ENCODE measurements around the gene TYMS. TPM values are rescaled to one million over a fixed set of nuclear protein-coding genes. Genes with fewer than 3 reads are reported as not detected.

The TYMS gene
- 7.5 TPM for total RNA-seq

GRCh38 chr18:657311-658000 lies at the start of gene TYMS:
Gene TYMS, plus strand, starts transcription at chr18:657653. Its CDS starts 90 bp downstream, at chr18:657743.

GRCh38 chr18:712401-713134 lies 55.1 kb downstream of the TYMS start, which contains the start of gene ENOSF1:
Gene ENOSF1, minus strand, starts transcription at chr18:712630. Its CDS starts 43 bp downstream, at chr18:712587.

Other genes with a start within 250 kb of the TYMS start
- 5.0 TPM for gene COLEC12, start 157.0 kb upstream of the TYMS start, total RNA-seq
- gene CETN1, start 77.3 kb upstream of the TYMS start, total RNA-seq = not detected
- 0.94 TPM for gene CLUL1, start 60.7 kb upstream of the TYMS start, total RNA-seq
- 5.9 TPM for gene ENOSF1, start 55.0 kb downstream of the TYMS start, total RNA-seq
- gene YES1, start 154.6 kb downstream of the TYMS start, total RNA-seq = 41.6 TPM
- gene ADCYAP1, start 247.2 kb downstream of the TYMS start, total RNA-seq = 3.1 TPM